Upper lobe of right lung (tissue), 1 donor: Measurements from ENCODE around the gene KPNB1. TPM values are rescaled to one million over a fixed set of nuclear protein-coding genes. Genes with fewer than 3 reads are reported as not detected.
"Not testable (repeated sequence)": the region's sequence is repeated elsewhere in the genome, so short reads cannot be mapped to it uniquely, and the experiment has no call there.

Source experiments
- ATAC-seq: fragments of 200-7000 bp; cut with Tn5 transposase; one replicate; pipeline ENCODE4 v1.9.1; 2020; ENCODE audit warnings: mild to moderate bottlenecking, moderate library complexity
- DNase-seq: peaks from one replicate; pipeline ENCODE4 v3.0.0-alpha.2; 2020
- H3K27ac ChIP-seq: fragments of 200-600 bp; one replicate; pipeline ENCODE4 v1.8.0; 2022
- H3K27me3 ChIP-seq: fragments of 200-600 bp; one replicate; pipeline ENCODE4 v1.8.0; 2022; ENCODE audit warnings: mild to moderate bottlenecking
- H3K36me3 ChIP-seq: fragments of 200-600 bp; one replicate; pipeline ENCODE4 v1.8.0; 2022
- H3K4me1 ChIP-seq: fragments of 200-600 bp; one replicate; pipeline ENCODE4 v1.8.0; 2022
- H3K4me3 ChIP-seq: fragments of 200-600 bp; one replicate; pipeline ENCODE4 v1.8.0; 2022; ENCODE audit warnings: mild to moderate bottlenecking
- H3K9me3 ChIP-seq: fragments of 200-600 bp; one replicate; pipeline ENCODE4 v1.8.0; 2022
- intact Hi-C: fragments of 100-400 bp; cut with DNase I; formaldehyde crosslinking; loops from one replicate; pipeline ENCODE4 v1.11.0; 2022
- total RNA-seq: library from RNA; stranded (reverse); fragmentation: NEBNext Ultra II Directional; extraction: Animal tissue kit (Norgen Biotek cat#: 25700); gene quantifications from one replicate; pipeline ENCODE4 v1.2.1, GENCODE V29; 2021
- TF ChIP-seq, protein P1 (sequence below): fragments of 200-600 bp; IDR thresholded peaks from one replicate; pipeline ENCODE4 v1.8.0; 2022; ENCODE audit warnings: antibody characterized with exemption
- donor health status: DM: no; HTN: yes; CAD: no; lungs with severe emphysema.

The KPNB1 gene
- total RNA-seq, 1 donor from 2014 or later = 196 TPM

GRCh38 chr17:47675380-47676198 is 25.9 kb downstream of the KPNB1 start:
- H3K27ac ChIP-seq = no peak overlapping the region
- no peak overlapping the region for H3K4me3 ChIP-seq
- H3K27me3 ChIP-seq = no peaks in the 10 kb centered on the region
- DNase-seq = no peak
- H3K4me1 ChIP-seq = no peaks in the 10 kb centered on the region
- H3K36me3 ChIP-seq = peaks cover 100% of the 10 kb centered on the region
- intact Hi-C loops = no loop called here
- H3K9me3 ChIP-seq = no peaks in the 10 kb centered on the region
- no peak for ATAC-seq
- TF ChIP-seq, protein P1, sequence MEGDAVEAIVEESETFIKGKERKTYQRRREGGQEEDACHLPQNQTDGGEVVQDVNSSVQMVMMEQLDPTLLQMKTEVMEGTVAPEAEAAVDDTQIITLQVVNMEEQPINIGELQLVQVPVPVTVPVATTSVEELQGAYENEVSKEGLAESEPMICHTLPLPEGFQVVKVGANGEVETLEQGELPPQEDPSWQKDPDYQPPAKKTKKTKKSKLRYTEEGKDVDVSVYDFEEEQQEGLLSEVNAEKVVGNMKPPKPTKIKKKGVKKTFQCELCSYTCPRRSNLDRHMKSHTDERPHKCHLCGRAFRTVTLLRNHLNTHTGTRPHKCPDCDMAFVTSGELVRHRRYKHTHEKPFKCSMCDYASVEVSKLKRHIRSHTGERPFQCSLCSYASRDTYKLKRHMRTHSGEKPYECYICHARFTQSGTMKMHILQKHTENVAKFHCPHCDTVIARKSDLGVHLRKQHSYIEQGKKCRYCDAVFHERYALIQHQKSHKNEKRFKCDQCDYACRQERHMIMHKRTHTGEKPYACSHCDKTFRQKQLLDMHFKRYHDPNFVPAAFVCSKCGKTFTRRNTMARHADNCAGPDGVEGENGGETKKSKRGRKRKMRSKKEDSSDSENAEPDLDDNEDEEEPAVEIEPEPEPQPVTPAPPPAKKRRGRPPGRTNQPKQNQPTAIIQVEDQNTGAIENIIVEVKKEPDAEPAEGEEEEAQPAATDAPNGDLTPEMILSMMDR = no peak

DNA sequence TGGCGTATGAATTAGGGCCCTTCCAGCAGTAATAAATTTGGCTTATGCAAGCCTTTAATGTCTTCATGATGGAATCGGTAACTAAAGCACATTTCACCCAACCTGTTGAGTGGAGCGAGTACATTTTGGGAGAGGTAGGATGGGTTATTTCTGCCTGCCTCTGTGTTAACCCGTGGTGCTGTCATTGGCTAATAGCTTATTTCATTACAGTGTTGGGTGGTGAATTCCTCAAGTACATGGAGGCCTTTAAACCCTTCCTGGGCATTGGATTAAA is 26.4 kb downstream of the KPNB1 start:
- H3K9me3 ChIP-seq = no peaks in the 10 kb centered on the region
- H3K4me1 ChIP-seq = no peaks in the 10 kb centered on the region
- ATAC-seq (no peak), DNase-seq (no peak)
- intact Hi-C loops = no loop called here
- peaks cover 100% of the 10 kb centered on the region for H3K36me3 ChIP-seq
- H3K4me3 ChIP-seq = no peak overlapping the region
- TF ChIP-seq, protein P1 = no peak
- no peaks in the 10 kb centered on the region for H3K27me3 ChIP-seq
- no peak overlapping the region for H3K27ac ChIP-seq

DNA sequence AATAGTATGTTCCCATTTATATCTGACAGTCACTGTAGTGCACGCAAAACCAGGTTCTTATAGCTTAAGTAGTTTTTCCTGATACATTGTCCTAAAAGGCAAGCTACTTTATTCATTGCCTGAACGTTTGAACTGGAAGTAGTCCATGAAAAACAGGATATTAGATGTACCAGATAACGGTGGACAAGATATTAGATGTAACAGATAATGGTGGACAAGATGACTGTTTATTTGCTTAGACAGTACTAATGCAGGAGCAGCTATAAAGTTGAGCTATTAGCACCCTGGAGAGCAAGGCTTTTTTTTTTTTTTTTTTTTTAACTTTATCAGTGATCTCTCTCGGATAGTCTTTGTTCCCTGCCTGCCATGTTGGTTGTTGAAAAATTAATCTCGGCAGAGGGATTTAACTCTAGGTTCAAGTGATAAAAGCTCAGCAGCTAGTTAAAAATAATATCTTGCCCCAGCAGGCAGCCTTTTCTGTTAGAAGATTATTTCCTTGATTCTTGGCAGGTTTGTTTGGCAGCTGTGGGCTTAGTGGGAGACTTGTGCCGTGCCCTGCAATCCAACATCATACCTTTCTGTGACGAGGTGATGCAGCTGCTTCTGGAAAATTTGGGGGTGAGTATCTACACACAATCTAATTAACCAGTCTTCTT is 26.9 kb downstream of the KPNB1 start:
- intact Hi-C loops = no loop called here
- peaks cover 100% of the 10 kb centered on the region for H3K36me3 ChIP-seq

GRCh38 chr17:47678196-47678595 is 28.5 kb downstream of the KPNB1 start:
- intact Hi-C loops = no loop called here
- no peaks in the 10 kb centered on the region for H3K4me1 ChIP-seq
- no peaks in the 10 kb centered on the region for H3K27me3 ChIP-seq
- no peak overlapping the region for H3K27ac ChIP-seq
- H3K36me3 ChIP-seq = peaks cover 100% of the 10 kb centered on the region
- ATAC-seq (no peak), DNase-seq (no peak)
- no peak overlapping the region for H3K4me3 ChIP-seq
- TF ChIP-seq, protein P1 = no peak
- H3K9me3 ChIP-seq = no peaks in the 10 kb centered on the region

More for the DNA sequence above, 26.9 kb downstream of the KPNB1 start:
- no peaks in the 10 kb centered on the region for H3K9me3 ChIP-seq
- H3K4me3 ChIP-seq = no peak overlapping the region
- DNase-seq (no peak), ATAC-seq (no peak)
- no peak overlapping the region for H3K27ac ChIP-seq
- TF ChIP-seq, protein P1 = no peak
- no peaks in the 10 kb centered on the region for H3K27me3 ChIP-seq
- H3K4me1 ChIP-seq = no peaks in the 10 kb centered on the region

DNA sequence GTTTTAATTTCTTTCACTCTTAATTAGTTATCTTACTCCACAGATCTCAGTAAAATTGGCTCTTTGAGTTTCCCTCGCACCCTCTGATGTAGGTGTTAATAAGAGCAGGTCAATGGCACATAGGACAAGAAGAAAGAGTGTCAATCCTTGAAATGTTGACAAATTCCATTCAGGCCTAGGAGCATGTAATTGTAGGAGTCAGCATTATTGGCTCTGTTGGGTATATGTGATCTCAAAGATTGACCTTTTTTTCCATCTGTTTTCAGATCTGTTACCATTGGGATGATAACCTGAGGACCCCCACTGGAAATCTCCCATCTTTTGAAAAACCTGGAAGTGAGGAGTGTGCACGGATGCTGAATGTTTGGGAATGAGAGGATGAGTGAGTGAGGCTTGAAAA is 32.4 kb downstream of the KPNB1 start:
- H3K4me1 ChIP-seq = peaks cover 4% of the 10 kb centered on the region
- ATAC-seq (no peak), DNase-seq (no peak)
- intact Hi-C loops = no loop called here
- no peak overlapping the region for H3K4me3 ChIP-seq
- H3K9me3 ChIP-seq = no peaks in the 10 kb centered on the region
- TF ChIP-seq, protein P1 = no peak
- H3K27me3 ChIP-seq = no peaks in the 10 kb centered on the region
- no peak overlapping the region for H3K27ac ChIP-seq
- H3K36me3 ChIP-seq = peaks cover 77% of the 10 kb centered on the region

DNA sequence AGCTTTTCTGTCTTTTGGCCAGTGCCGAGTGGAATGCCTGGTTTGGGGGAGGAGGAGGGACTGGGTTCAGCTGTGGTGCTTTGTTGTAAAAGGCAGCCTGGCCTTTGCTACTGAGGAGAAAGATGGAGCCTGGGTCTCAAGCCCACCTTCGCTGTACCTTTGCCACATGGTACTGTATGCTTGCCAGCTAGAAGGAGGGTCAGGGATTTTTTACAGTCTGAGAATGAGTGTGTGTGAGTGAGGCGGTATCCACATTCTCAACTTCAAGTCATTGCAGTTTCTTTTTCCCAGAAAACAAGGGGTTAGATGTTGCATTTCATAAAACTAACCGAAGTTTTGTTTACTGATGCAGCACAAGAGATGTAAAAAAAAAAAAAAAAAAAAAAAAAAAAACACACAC is 33.0 kb downstream of the KPNB1 start:
- H3K4me3 ChIP-seq, H3K27me3 ChIP-seq, H3K27ac ChIP-seq, H3K9me3 ChIP-seq, DNase-seq, intact Hi-C loops, ATAC-seq, H3K4me1 ChIP-seq: not testable (repeated sequence)
- peaks cover 71% of the 10 kb centered on the region for H3K36me3 ChIP-seq
